DOHH2 (cell line): ENCODE data around the gene FAM107B.

ENCODE experiments used
- H3F3A ChIP-seq: fragments of 200-600 bp; sonication (generic), shearing (Covaris generic); 2 replicates; pipeline ENCODE4 v1.6.0; 2016; ENCODE audit warnings: antibody characterized with exemption, mild to moderate bottlenecking; ENCODE audit not compliant: control insufficient read depth, insufficient read depth
- H3K27ac ChIP-seq: fragments of 200-600 bp; sonication (generic); 2 replicates; pipeline ENCODE4 v1.5.1; 2014; ENCODE audit warnings: low read depth, mild to moderate bottlenecking, low read length, moderate library complexity
- H3K27me3 ChIP-seq: fragments of 200-600 bp; sonication (generic); 2 replicates; pipeline ENCODE4 v1.6.1; 2014; ENCODE audit warnings: mild to moderate bottlenecking, low read length, mixed read lengths; ENCODE audit not compliant: control insufficient read depth
- H3K36me3 ChIP-seq: fragments of 200-600 bp; sonication (generic); 2 replicates; pipeline ENCODE4 v1.6.1; 2014; ENCODE audit warnings: mild to moderate bottlenecking, low read length, moderate library complexity, mixed read lengths; ENCODE audit not compliant: control insufficient read depth
- H3K4me1 ChIP-seq: fragments of 200-600 bp; sonication (generic); 2 replicates; pipeline ENCODE4 v1.6.1; 2014; ENCODE audit warnings: mild to moderate bottlenecking, low read length, mixed read lengths; ENCODE audit not compliant: control insufficient read depth
- H3K4me2 ChIP-seq: fragments of 200-600 bp; sonication (generic); 2 replicates; pipeline ENCODE4 v1.6.0; 2014; ENCODE audit warnings: mild to moderate bottlenecking, low read length, moderate library complexity
- H3K4me3 ChIP-seq: fragments of 200-600 bp; sonication (generic); 2 replicates; pipeline ENCODE4 v1.5.1; 2014; ENCODE audit warnings: mild to moderate bottlenecking, low read length, mixed read lengths
- H3K79me2 ChIP-seq: fragments of 200-600 bp; sonication (generic); 2 replicates; pipeline ENCODE4 v1.6.1; 2014; ENCODE audit warnings: mild to moderate bottlenecking, low read length, mixed read lengths; ENCODE audit not compliant: control insufficient read depth
- H3K9me2 ChIP-seq: fragments of 200-600 bp; sonication (generic); replicated peaks from 2 replicates; pipeline ENCODE4 v1.6.1; 2014; ENCODE audit warnings: mild to moderate bottlenecking, low read length, mixed read lengths; ENCODE audit not compliant: control insufficient read depth
- H3K9me3 ChIP-seq: fragments of 200-600 bp; sonication (generic); 2 replicates; pipeline ENCODE4 v1.6.1; 2014; ENCODE audit warnings: antibody characterized with exemption, low read length, mixed read lengths; ENCODE audit not compliant: control insufficient read depth, insufficient read depth
- H4K20me1 ChIP-seq: fragments of 200-600 bp; sonication (generic); 2 replicates; pipeline ENCODE4 v1.6.0; 2014; ENCODE audit warnings: low read depth, mild to moderate bottlenecking, antibody characterized with exemption, low read length, moderate library complexity; ENCODE audit not compliant: control insufficient read depth, insufficient read depth
- CTCF ChIP-seq: fragments of 200-600 bp; sonication (generic); IDR thresholded peaks from one replicate; pipeline ENCODE4 v1.5.1; 2014; ENCODE audit warnings: antibody characterized with exemption, mild to moderate bottlenecking, low read depth, low read length; ENCODE audit not compliant: poor library complexity, severe bottlenecking
- EZH2phosphoT487 ChIP-seq: fragments of 200-600 bp; sonication (generic); IDR thresholded peaks from 2 replicates; pipeline ENCODE4 v1.6.1; 2017; ENCODE audit warnings: borderline replicate concordance, mild to moderate bottlenecking, antibody characterized with exemption, low read length, moderate library complexity, mixed read lengths

Gene FAM107B

DNA sequence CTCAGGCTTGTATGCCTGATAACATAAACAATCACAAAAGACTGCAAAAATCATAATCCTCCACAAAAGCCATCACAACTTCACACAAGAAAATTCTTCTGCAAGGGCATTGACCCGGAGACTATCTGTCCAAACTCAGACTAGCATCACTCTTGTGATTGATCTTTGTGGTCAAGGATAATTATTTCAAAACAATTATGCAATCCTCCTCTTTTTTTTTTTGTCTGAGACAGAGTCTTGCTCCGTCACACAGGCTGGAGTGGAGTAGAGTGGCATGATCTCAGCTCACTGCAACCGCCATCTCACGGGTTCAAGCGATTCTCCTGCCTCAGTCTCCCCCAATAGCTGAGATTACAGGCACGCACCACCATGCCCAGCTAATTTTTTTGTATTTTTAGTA, 41.0 kb upstream of the FAM107B start:
- H3K4me2 ChIP-seq = no peak overlapping the region
- H3K79me2 ChIP-seq = no peaks in the 10 kb centered on the region
- peaks cover 28% of the 10 kb centered on the region for H3K4me1 ChIP-seq
- no peaks in the 10 kb centered on the region for H3K9me2 ChIP-seq
- TF ChIP-seq CTCF (no peak), EZH2phosphoT487 (no peak)
- H3K27me3 ChIP-seq = no peaks in the 10 kb centered on the region
- H3K27ac ChIP-seq = no peak overlapping the region
- H3K36me3 ChIP-seq = no peaks in the 10 kb centered on the region
- no peaks in the 10 kb centered on the region for H3K9me3 ChIP-seq
- H3K4me3 ChIP-seq = no peak overlapping the region
- H3F3A ChIP-seq = no peaks in the 10 kb centered on the region
- H4K20me1 ChIP-seq = no peaks in the 10 kb centered on the region

DNA sequence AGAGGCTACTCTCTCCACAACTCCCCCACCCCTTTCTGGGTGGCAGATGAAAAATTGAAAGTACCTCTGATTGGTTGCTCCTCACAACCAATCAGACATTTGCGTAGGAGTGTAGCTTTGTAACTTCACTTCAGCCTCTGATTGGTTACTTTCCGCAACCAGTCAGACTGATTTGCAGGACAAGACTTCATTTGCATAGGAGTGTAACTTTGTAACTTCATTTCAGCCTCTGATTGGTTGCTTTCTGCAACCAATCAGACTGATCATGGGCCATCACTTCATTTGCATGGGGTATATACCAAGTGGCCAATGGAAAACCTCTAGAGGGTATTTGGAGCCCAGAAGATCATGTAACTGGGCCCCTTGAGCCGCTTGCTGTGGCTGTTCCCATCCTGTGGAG, 37.6 kb upstream of the FAM107B start:
- peaks cover 42% of the 10 kb centered on the region for H3K4me1 ChIP-seq
- H3K9me3 ChIP-seq = no peaks in the 10 kb centered on the region
- no peak for TF ChIP-seq CTCF
- no peak for TF ChIP-seq EZH2phosphoT487
- H3K9me2 ChIP-seq = no peaks in the 10 kb centered on the region
- no peak overlapping the region for H3K4me2 ChIP-seq
- H3K27me3 ChIP-seq = no peaks in the 10 kb centered on the region
- no peaks in the 10 kb centered on the region for H4K20me1 ChIP-seq
- no peaks in the 10 kb centered on the region for H3K79me2 ChIP-seq
- peaks cover under 1% of the 10 kb centered on the region; the same call in 1 of the 2 replicates for H3F3A ChIP-seq
- H3K27ac ChIP-seq = no peak overlapping the region
- H3K4me3 ChIP-seq = no peak overlapping the region
- no peaks in the 10 kb centered on the region for H3K36me3 ChIP-seq

GRCh38 chr10:14810969-14811953, 36.6 kb upstream of the FAM107B start:
- Histone ChIP-seq H3K27me3 (no peaks in the 10 kb centered on the region), H3K9me3 (no peaks in the 10 kb centered on the region), H3K79me2 (no peaks in the 10 kb centered on the region), H3K4me1 (peaks cover 42% of the 10 kb centered on the region), H3F3A (peaks cover 3% of the 10 kb centered on the region; the same call in 1 of the 2 replicates), H3K4me3 (no peak overlapping the region), H3K36me3 (no peaks in the 10 kb centered on the region), H4K20me1 (no peaks in the 10 kb centered on the region), H3K9me2 (no peaks in the 10 kb centered on the region), H3K4me2 (no peak overlapping the region), H3K27ac (no peak overlapping the region)
- TF ChIP-seq CTCF (no peak), EZH2phosphoT487 (no peak)
